Gastroesophageal sphincter (tissue), 4 donors: Measurements from ENCODE around the gene PLXNB3. TPM values are rescaled to one million over a fixed set of nuclear protein-coding genes. Genes with fewer than 3 reads are reported as not detected.
"Not testable (repeated sequence)": the region's sequence is repeated elsewhere in the genome, so short reads cannot be mapped to it uniquely, and the experiment has no call there.

Source experiments
- ATAC-seq: fragments of 150-250 bp; one replicate; pipeline ENCODE4 v1.9.1; 2016; ENCODE audit warnings: mild to moderate bottlenecking, moderate library complexity
- H3K27ac ChIP-seq, 4 donors: fragments of 200-600 bp; sonication (generic) in 3 of 4; 1 replicate in 3 of 4; 2 replicates in 1 of 4; pipeline ENCODE4 v1.5.1; 2016 to 2019
- H3K27me3 ChIP-seq: fragments of 200-600 bp; sonication (generic); one replicate; pipeline ENCODE4 v1.5.1; 2019
- H3K36me3 ChIP-seq, 2 donors: fragments of 200-600 bp; sonication (generic); one replicate each; pipeline ENCODE4 v1.5.1; 2019; ENCODE audit warnings: control low read depth in 1 of 2
- H3K4me1 ChIP-seq, 3 donors: fragments of 200-600 bp; sonication (generic); 1 replicate in 2 of 3; 2 replicates in 1 of 3; pipeline ENCODE4 v1.5.1; 2016 to 2019; ENCODE audit warnings: control low read depth in 2 of 3
- H3K4me3 ChIP-seq, 2 donors: fragments of 200-600 bp; sonication (generic); one replicate each; pipeline ENCODE4 v1.5.1; 2019; ENCODE audit warnings: mild to moderate bottlenecking in 1 of 2, moderate library complexity in 1 of 2
- H3K9me3 ChIP-seq, 3 donors: fragments of 200-600 bp; sonication (generic); one replicate each; pipeline ENCODE4 v1.5.1; 2017 to 2019; ENCODE audit warnings: control low read depth in 2 of 3
- EP300 ChIP-seq: sonication (generic); formaldehyde crosslinking; IDR thresholded peaks from one replicate; pipeline ENCODE4 v1.6.1; 2017; ENCODE audit warnings: antibody characterized with exemption, mild to moderate bottlenecking
- POLR2A ChIP-seq, 2 donors: fragments of 450-650 bp; IDR thresholded peaks; one replicate each; pipeline ENCODE4 v1.6.1; 2017; ENCODE audit warnings: antibody characterized with exemption in 2 of 2, mild to moderate bottlenecking in 2 of 2, moderate library complexity in 1 of 2
- POLR2AphosphoS5 ChIP-seq: sonication (generic); formaldehyde crosslinking; IDR thresholded peaks from one replicate; pipeline ENCODE4 v1.6.1; 2017; ENCODE audit warnings: antibody characterized with exemption
- WGBS, 2 donors: methylation state at CpG; one replicate each; pipeline ENCODE4 v1.1.5; 2018; ENCODE audit warnings: low coverage in 1 of 2; 5-methylcytosine and 5-hydroxymethylcytosine counted together
- total RNA-seq, 4 donors: library from RNA; depleted of rRNA; stranded (reverse); fragments of >200 nt; gene quantifications; one replicate each; pipeline ENCODE4 v1.1.0, GENCODE V29; 2016
- TF ChIP-seq, protein P1 (sequence below), 4 experiments: fragments of 200-600 bp in 2 of 4; fragments of 450-650 bp in 2 of 4; sonication (generic) in 1 of 4; IDR thresholded peaks; one replicate each; pipeline ENCODE4 v1.5.1; 2017 to 2019; ENCODE audit warnings: antibody characterized with exemption in 4 of 4, mild to moderate bottlenecking in 2 of 4, moderate library complexity in 2 of 4

The PLXNB3 gene
- total RNA-seq, 4 donors from 2014 or later, result 9.2 to 19.2 (median 16.8) TPM

DNA sequence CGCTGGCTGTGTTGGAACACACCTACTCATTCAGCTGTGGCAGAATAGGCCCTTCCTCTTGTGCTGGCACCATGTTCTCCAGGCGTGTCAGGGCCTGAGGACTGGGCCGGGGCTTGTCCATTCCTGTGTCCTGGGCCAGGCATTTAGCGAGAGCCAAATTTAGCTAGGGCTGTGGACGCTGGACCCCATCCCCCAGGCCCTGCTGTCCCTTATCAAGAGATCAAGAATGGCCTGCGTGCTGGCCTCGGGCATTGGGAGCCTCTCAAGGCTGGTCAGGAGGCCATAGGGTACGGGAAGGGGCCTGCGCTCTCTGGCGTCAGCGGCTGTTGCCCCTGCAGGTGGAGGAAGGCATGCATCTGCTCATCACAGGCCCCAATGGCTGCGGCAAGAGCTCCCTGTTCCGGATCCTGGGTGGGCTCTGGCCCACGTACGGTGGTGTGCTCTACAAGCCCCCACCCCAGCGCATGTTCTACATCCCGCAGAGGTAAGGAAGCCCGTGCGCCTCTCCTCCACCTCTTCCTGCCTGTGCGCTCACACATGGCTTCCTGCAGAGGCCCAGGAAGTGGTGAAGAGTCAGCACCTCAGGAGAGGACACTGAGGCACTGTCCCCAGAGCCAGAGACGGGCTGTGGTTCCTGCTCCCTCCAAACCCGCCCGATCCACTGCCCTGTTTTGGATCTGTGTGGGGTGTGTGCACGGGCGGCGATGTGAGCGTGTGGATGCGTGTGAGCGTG lies 24.1 kb upstream of the PLXNB3 start:
- H3K27me3 ChIP-seq, result no peaks in the 10 kb centered on the region

DNA sequence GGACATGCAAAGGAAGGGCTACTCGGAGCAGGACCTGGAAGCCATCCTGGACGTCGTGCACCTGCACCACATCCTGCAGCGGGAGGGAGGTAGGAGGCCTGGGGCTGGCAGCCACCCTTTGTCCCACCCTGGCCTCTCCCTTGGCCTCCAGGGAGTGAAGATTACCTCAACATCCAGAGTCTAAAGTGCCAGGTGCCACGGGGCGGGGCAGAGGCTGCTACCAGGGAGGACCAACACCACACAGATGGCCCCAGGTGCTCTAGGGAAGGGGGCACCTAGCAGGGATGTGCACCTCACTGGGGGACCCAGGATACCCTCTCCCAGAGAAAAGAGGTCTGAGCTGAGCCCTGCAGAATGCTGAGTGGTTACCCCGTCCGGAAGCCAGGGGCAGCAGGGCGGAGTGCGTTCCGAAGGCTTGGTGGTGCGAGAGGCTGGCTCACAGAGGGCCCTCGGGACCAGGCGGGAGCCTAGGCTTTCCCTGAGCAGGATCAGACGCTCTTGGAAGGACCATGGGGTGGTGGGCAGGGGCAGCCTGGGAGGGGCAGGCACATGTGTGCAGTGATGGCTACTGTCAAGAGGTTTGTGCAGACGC lies 23.3 kb upstream of the PLXNB3 start:
- no peaks in the 10 kb centered on the region for H3K27me3 ChIP-seq
- ATAC-seq, result no peak
- H3K27ac ChIP-seq, result no peak overlapping the region
- TF ChIP-seq EP300, result no peak
- TF ChIP-seq POLR2AphosphoS5, result no peak
- TF ChIP-seq, protein P1, sequence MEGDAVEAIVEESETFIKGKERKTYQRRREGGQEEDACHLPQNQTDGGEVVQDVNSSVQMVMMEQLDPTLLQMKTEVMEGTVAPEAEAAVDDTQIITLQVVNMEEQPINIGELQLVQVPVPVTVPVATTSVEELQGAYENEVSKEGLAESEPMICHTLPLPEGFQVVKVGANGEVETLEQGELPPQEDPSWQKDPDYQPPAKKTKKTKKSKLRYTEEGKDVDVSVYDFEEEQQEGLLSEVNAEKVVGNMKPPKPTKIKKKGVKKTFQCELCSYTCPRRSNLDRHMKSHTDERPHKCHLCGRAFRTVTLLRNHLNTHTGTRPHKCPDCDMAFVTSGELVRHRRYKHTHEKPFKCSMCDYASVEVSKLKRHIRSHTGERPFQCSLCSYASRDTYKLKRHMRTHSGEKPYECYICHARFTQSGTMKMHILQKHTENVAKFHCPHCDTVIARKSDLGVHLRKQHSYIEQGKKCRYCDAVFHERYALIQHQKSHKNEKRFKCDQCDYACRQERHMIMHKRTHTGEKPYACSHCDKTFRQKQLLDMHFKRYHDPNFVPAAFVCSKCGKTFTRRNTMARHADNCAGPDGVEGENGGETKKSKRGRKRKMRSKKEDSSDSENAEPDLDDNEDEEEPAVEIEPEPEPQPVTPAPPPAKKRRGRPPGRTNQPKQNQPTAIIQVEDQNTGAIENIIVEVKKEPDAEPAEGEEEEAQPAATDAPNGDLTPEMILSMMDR (IDR thresholded peaks at IDR 0.05), result no peak
- no peak for TF ChIP-seq POLR2A (IDR thresholded peaks at IDR 0.05)
- 60 to 100% methylated on average over 1 to 2 of the region's 16 CpGs for whole genome bisulfite sequencing, 2 donors
- no peak overlapping the region for H3K4me3 ChIP-seq
- H3K36me3 ChIP-seq, result peaks cover 0 to 50% of the 10 kb centered on the region in 2 donors
- H3K9me3 ChIP-seq, result no peaks in the 10 kb centered on the region
- peaks cover 0 to 22% (median 0%) of the 10 kb centered on the region in 3 donors for H3K4me1 ChIP-seq

More for the DNA sequence above, 24.1 kb upstream of the PLXNB3 start:
- no peak overlapping the region for H3K27ac ChIP-seq
- H3K9me3 ChIP-seq, result no peaks in the 10 kb centered on the region
- H3K4me3 ChIP-seq, result no peak overlapping the region
- H3K4me1 ChIP-seq, result peaks cover 0 to 22% (median 0%) of the 10 kb centered on the region in 3 donors
- WGBS, 2 donors, result 60% methylated on average over 1 of the region's 29 CpGs; no CpG with 5 or more reads in 1 of the 2 donors
- TF ChIP-seq POLR2AphosphoS5 (no peak), POLR2A (IDR thresholded peaks at IDR 0.05) (no peak), EP300 (no peak)
- TF ChIP-seq, protein P1 (IDR thresholded peaks at IDR 0.05), result no peak
- no peak for ATAC-seq
- H3K36me3 ChIP-seq, result peaks cover 0 to 50% of the 10 kb centered on the region in 2 donors

DNA sequence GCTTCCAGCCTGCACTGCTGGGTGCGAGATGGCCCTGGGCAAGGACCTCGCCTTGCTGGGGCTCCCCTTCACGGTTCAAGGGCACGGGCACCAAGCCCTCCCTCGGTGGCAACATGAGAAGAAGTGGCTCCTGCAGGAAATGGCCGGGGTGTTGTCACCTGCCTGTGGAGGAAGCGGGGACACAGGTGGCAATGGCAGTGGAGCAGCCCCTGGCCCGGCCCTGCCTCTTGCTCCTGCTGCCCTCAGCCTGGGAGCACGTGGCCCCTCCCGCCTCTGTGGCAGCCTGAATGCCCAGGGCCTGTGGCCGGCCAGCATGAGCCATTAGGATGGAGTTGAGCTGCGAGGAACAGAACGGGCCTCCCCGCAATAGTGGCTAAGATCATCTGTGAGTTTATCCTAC lies 22.6 kb upstream of the PLXNB3 start:
- WGBS, 2 donors, result no CpG with 5 or more reads among the region's 14 CpGs
- Histone ChIP-seq H3K4me1 (peaks cover 0 to 22% (median 0%) of the 10 kb centered on the region in 3 donors), H3K27me3 (no peaks in the 10 kb centered on the region), H3K4me3 (no peak overlapping the region), H3K9me3 (no peaks in the 10 kb centered on the region), H3K36me3 (peaks cover 0 to 43% of the 10 kb centered on the region in 2 donors), H3K27ac (no peak overlapping the region)
- no peak for TF ChIP-seq POLR2AphosphoS5
- no peak for TF ChIP-seq POLR2A (IDR thresholded peaks at IDR 0.05)
- TF ChIP-seq, protein P1 (IDR thresholded peaks at IDR 0.05), result no peak
- TF ChIP-seq EP300, result no peak
- no peak for ATAC-seq

DNA sequence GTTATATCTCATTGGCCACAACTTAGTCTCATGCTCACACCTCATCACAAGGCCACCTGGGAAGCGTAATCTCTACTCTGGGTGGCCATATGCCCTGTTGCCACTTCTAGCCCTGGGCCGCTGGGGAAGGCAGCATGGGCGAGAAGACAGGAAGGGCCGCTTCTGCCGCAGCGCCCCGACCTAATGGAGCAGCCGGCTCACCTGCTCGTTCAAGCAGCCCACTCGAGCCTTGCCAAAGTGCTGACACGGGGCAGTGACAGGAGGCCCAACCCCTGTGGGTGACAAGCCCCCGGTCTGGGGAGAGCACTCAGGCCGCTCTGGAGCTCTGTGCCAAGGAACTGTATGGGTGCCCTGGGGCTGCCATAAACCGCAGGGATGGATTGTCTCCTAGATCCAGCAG lies 21.9 kb upstream of the PLXNB3 start:
- not testable (repeated sequence) for H3K27ac ChIP-seq

DNA sequence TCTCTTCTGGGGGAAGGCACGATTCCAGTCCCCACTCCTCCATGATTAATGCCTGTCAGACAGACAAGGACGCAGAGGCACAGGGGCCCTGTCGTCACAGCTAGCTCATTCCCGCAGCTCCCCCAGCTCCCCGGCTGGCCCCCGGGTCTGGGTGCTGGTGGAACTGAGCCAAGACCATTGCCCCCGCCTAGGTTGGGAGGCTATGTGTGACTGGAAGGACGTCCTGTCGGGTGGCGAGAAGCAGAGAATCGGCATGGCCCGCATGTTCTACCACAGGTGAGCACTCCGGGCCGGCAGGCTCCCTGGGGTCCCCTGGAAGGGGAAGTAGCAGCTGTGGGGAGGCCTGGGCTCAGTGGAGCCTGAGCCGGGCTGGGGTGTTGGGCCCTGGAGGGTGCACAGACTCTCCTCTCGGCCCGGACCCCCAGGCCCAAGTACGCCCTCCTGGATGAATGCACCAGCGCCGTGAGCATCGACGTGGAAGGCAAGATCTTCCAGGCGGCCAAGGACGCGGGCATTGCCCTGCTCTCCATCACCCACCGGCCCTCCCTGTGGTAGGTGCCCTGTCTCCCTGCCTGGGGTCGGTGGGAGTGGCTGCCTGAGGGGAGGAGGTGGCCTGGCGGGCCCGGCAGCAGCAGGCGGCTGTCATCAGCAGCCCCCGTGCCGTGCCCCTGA lies 21.1 kb upstream of the PLXNB3 start:
- ATAC-seq, H3K27me3 ChIP-seq, H3K9me3 ChIP-seq: not testable (repeated sequence)
- peaks cover 0 to 29% of the 10 kb centered on the region in 2 donors for H3K36me3 ChIP-seq
- H3K4me1 ChIP-seq, result peaks cover 0 to 22% (median 0%) of the 10 kb centered on the region in 3 donors
- no CpG with 5 or more reads among the region's 32 CpGs for WGBS, 2 donors
- peak overlapping the region in 1 of 2 donors; percentile 4 for H3K4me3 ChIP-seq
- peak overlapping the region; percentile 35 to 71 (median 58) for H3K27ac ChIP-seq

More for the DNA sequence above, 21.9 kb upstream of the PLXNB3 start:
- WGBS, 2 donors, result 100% methylated on average over 1 of the region's 14 CpGs; no CpG with 5 or more reads in 1 of the 2 donors
- Histone ChIP-seq H3K4me1 (peaks cover 0 to 22% (median 0%) of the 10 kb centered on the region in 3 donors), H3K36me3 (peaks cover 0 to 37% of the 10 kb centered on the region in 2 donors)
- H3K27me3 ChIP-seq, H3K9me3 ChIP-seq, ATAC-seq, H3K4me3 ChIP-seq: not testable (repeated sequence)
